ENCODE data around the gene PALLD. TPM values are rescaled to one million over a fixed set of nuclear protein-coding genes. Genes with fewer than 3 reads are reported as not detected.

PALLD gene
- total RNA-seq, 4 donors from 2014 or later: 58.5 to 164 (median 84.2) TPM

DNA sequence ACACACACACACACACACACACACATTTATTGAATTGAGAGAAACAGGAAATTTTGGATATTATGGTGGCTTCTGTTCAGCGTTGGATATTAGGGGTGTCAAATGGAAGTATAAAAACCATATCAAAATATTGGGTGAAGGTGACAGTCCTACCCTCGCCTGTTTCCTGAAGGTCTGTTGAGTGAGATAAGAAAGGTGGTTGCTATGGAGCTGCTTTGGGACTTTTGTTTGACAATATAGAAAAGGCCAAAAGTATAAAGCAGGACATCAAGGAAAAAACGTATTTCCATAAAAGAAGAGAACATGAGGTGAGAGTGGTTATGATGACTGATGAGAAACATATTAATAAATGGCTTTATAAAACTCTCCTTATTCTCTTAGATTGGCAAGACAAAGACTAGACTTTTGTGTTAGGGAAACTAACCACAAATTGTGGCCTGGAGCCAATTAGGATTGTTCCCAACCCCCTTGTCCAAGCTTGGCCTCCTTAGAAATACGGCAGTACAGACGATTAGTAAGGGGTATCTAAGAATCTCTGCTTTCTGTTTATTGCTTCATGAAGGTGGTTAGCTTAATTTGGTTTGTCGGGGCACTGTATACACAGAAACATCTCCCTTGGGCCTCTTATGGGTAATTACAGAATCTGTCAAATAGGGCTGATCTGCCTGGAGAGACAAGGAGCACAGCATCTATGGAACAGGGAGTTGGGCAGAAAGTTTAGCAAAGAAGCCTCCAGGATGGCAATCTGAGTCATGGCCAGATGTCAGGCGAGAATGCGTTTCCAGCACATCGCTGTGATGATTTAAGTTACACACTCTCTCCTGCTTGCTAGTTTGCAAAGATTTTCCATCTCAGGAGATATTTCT is 315.2 kb downstream of the PALLD start:
- TF ChIP-seq, protein P1, sequence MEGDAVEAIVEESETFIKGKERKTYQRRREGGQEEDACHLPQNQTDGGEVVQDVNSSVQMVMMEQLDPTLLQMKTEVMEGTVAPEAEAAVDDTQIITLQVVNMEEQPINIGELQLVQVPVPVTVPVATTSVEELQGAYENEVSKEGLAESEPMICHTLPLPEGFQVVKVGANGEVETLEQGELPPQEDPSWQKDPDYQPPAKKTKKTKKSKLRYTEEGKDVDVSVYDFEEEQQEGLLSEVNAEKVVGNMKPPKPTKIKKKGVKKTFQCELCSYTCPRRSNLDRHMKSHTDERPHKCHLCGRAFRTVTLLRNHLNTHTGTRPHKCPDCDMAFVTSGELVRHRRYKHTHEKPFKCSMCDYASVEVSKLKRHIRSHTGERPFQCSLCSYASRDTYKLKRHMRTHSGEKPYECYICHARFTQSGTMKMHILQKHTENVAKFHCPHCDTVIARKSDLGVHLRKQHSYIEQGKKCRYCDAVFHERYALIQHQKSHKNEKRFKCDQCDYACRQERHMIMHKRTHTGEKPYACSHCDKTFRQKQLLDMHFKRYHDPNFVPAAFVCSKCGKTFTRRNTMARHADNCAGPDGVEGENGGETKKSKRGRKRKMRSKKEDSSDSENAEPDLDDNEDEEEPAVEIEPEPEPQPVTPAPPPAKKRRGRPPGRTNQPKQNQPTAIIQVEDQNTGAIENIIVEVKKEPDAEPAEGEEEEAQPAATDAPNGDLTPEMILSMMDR (IDR thresholded peaks at IDR 0.05): no peak
- ATAC-seq (ENCODE audit: low FRiP score) (no peak), DNase-seq (ENCODE audit: low spot score) (no peak)

DNA sequence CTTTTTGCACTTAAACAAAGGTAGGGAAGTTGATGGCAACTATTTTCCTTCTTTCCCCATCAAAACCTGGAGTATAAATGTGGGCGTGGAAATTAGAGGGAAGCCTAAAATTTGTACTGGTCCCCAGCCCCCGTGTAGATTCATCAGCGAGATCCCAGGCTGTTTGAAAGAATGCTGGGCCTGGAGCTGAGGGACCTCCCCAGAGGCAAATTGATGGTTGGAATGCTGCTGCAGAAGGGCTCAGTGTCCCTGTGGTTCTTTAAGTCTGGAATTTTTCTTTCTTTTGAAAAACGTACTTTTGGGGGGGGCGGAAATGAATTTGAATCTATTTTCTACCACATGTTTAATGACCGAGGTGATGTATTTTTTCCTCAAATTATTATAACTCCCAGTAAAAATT is 316.0 kb downstream of the PALLD start:
- no peak for DNase-seq (ENCODE audit: low spot score)
- ATAC-seq (ENCODE audit: low FRiP score): no peak
- TF ChIP-seq, protein P1 (IDR thresholded peaks at IDR 0.05): no peak

GRCh38 chr4:168813890-168814289 is 317.0 kb downstream of the PALLD start:
- ATAC-seq (ENCODE audit: low FRiP score): no peak
- no peak for DNase-seq (ENCODE audit: low spot score)
- TF ChIP-seq, protein P1 (IDR thresholded peaks at IDR 0.05): no peak

- TF ChIP-seq, protein P1 (IDR thresholded peaks at IDR 0.05): no peak
- no peak for ATAC-seq (ENCODE audit: low FRiP score)
- DNase-seq (ENCODE audit: low spot score): no peak
Measured at GRCh38 chr4:168815379-168816345, 318.8 kb downstream of the PALLD start.

- TF ChIP-seq, protein P1 (IDR thresholded peaks at IDR 0.05): no peak
- DNase-seq (ENCODE audit: low spot score) (no peak), ATAC-seq (ENCODE audit: low FRiP score) (no peak)
Measured at GRCh38 chr4:168817370-168817769, 320.5 kb downstream of the PALLD start.

DNA sequence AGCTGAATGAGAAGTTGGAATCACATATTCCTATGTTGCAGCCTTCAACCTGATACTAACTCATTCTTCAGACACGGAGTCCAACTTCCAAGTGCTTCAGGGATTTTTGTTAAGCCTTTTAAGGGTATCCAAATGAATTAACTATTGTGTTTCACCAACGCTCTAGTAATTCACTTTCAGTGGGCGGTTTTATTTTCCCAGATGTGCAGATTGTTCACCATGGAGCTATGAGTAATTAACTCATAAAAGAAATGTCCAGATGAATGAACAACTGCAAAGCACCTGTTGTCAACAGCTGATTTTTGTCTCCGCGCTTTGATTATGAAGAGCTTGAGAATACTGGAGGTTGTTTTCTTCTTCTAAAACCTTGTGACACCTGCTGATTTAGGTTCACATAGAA is 325.6 kb downstream of the PALLD start:
- ATAC-seq (ENCODE audit: low FRiP score) (no peak), DNase-seq (ENCODE audit: low spot score) (no peak)
- TF ChIP-seq, protein P1 (IDR thresholded peaks at IDR 0.05): no peak
